Frontal cortex (tissue), 4 donors: ENCODE results near the gene EIF1. TPM values are rescaled to one million over a fixed set of nuclear protein-coding genes. Genes with fewer than 3 reads are reported as not detected.
"Not testable (repeated sequence)": the region's sequence is repeated elsewhere in the genome, so short reads cannot be mapped to it uniquely, and the experiment has no call there.

Source experiments
- DNase-seq, 2 donors: peaks; one replicate each; pipeline ENCODE4 v3.0.0; 2012; ENCODE audit warnings: low spot score in 2 of 2
- FAIRE-seq: peaks from 2 replicates; lab custom pipeline; 2012; peaks lifted over from hg19 to GRCh38; lab: Jason Lieb, UNC
- total RNA-seq: library from RNA; depleted of rRNA; stranded (reverse); fragments of >200 nt; gene quantifications from one replicate; pipeline ENCODE4 v1.2.3, GENCODE V29; 2014
- donor health status: control.
- donor health status: control.
- donor health status: control.

Gene EIF1
- 70.1 TPM for total RNA-seq

DNA sequence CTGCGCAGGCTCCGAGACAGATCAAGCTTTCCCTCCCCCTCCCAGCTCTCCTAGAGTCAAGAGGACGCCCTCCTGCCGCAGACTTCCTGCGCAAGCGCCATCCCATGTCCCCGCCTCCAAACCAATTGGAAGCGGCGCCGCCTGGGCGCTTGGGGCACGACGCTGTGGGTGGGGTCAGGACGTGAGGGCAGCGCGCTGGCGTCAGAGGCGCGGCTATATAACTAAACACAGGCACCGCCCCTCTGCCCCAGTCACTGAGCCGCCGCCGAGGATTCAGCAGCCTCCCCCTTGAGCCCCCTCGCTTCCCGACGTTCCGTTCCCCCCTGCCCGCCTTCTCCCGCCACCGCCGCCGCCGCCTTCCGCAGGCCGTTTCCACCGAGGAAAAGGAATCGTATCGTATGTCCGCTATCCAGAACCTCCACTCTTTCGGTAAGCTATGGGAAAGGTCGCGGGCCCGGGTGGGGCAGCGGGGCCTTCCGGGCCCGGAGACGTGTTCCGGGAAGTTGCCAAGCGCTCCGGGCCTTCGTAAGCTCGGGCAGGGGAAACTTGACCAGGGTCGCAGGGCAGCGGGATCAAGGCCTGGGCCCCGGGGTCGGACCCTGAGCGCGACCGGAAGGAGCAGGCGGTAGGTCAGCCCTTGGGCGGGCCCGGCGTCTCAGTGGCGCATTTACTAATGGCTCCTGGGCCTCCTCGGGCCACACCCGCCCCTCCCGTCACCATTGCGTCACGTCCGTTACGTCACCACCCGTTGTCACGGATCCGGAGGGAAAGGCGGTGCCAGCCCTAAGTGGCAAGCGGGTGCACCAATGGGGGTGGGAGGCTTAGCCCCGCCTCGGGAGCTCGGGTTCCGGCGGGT is at the start of gene EIF1:
Gene EIF1, plus strand, starts transcription at position 245 of the 856 bp plus-strand sequence. Its CDS starts 154 bp downstream, at position 399.
- DNase-seq: peak; percentile 93 to 96
- peak; percentile 50 for FAIRE-seq

DNA sequence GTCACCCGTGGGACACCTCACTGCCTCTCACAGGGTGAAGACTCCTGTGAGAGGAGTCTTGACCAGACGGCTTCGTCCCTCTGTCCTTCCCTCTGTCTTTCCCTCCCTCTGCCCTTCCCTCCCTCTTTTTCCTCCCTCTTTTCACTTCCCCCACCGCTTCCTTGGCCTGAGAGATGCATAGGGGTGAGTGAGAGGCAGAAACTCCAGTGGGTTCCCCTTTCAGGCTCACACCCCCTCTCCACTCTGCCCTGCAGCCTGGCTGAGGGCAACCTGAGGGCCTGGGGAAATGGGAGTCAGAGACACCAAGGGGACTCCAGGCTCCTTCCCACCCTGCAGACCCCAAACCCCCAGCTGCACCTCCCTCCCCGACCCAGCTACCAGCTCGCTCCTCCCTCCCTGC is 49.7 kb upstream of the EIF1 start:
- no peak for DNase-seq
- FAIRE-seq: no peak

- DNase-seq (no peak), FAIRE-seq (no peak)
Measured at GRCh38 chr17:41639492-41640473, 48.9 kb upstream of the EIF1 start.

GRCh38 chr17:41640596-41640995 is 48.1 kb upstream of the EIF1 start:
- not testable (repeated sequence) for DNase-seq, FAIRE-seq

DNA sequence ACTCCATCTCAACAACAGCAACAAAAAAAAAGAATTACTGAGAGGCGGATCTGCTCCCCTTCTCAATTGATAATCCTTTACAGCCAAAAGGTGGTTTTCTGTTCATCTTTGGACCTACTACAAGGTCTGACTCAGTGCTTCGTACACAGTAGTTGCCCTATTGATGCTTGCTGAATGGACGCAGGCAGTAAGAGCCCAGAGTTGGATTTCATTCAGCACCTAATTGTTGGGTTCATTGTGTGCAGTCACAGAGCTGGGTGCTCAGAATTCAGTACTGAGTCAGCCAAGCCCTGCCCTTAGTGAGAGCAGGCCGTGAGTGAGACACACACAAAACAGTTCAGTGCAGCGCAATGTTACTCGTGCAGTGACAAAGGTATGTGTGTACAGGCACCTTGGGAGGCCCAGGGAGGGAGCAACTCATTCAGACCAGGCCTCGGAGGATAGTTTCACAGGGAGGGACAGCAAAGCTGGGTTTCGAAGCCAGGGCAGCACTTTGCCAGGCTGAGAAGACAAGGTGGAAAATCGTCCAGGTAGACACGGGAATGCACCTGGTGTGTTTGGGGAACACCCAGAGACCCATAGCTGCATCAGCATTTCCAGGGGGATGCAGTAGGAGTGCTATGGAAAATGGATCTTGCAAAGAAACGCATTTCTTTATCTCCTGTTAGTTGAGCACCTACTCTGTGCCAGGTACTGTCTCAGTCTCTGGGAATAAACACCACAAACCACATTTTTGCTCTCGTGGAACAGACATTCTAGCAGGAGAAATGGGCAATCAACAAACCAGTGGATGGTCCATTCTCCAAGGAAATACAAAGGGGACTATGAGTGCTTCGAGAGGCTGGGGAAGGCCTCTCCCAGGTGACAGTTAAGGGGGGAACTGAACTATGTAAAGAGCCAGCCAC is 46.2 kb upstream of the EIF1 start:
- DNase-seq (no peak), FAIRE-seq (no peak)

- DNase-seq (no peak), FAIRE-seq (peak; percentile 56)
Measured at GRCh38 chr17:41647038-41647813, 41.5 kb upstream of the EIF1 start.

DNA sequence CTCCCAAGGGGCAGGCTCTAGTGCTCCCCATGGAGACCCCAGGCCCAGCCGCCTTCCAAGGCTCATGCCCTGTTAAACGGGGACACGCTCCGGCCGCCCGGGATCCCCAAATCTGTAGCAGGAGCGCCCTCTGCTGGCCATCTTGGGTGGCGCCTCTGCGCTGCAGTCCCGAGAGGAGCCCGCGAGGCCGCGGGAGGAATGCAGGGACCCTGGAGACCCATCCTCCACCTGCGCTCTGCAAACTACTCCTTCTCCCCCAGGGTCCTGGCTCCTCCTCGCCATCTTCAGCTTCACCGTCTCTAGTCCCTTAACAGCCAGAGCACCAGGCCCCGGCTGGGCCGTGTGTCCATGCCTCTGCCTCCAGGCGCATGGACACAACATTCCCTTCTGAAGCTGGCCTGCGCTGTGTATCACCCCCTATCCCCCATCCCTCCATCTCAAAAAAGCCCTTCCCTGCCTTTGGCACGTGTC is 40.7 kb upstream of the EIF1 start:
- DNase-seq: peak; percentile 82 to 92
- FAIRE-seq: no peak

- FAIRE-seq (no peak), DNase-seq (peak; percentile 71 to 88)
Measured at GRCh38 chr17:41648411-41649195, 40.1 kb upstream of the EIF1 start.

- DNase-seq (no peak), FAIRE-seq (no peak)
Measured at GRCh38 chr17:41649923-41650519, 38.7 kb upstream of the EIF1 start.

GRCh38 chr17:41650794-41651624 is 37.7 kb upstream of the EIF1 start:
- FAIRE-seq: no peak
- no peak for DNase-seq

- DNase-seq: peak in 1 of 2 donors; percentile 66
- no peak for FAIRE-seq
Measured at GRCh38 chr17:41651625-41652460, 36.8 kb upstream of the EIF1 start.

DNA sequence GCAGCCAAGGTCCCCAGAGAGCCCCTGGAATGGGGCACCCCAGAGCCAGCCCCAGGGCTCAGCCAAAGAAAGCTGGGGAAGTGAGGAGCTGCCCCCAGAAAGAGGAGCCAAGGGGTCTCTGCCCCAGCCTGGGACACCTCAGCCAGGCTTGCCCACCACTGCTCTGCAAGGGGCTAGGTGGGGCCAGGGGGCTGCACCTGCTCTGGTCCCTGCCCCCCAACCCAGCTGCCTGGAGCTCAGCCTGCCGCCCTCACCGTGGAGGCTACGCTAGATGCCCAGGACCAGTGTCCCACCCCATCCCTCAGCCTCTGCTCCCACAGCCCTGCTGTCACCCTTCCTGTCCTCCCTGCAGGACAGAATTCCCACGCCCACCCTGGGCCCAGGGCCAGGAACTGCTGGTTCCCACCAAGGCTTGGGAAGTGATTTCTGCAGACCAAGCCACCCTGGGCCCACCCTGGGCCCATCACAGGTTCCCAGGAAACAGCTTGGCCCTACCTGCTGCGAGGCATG is 36.2 kb upstream of the EIF1 start:
- DNase-seq (no peak), FAIRE-seq (no peak)

GRCh38 chr17:41653421-41653820 is 35.3 kb upstream of the EIF1 start:
- DNase-seq (no peak), FAIRE-seq (no peak)

GRCh38 chr17:41653892-41654677 is 34.6 kb upstream of the EIF1 start:
- DNase-seq: no peak
- FAIRE-seq: no peak
